H1 (cell line): Measurements from ENCODE around the gene RELL2. TPM values are rescaled to one million over a fixed set of nuclear protein-coding genes. Genes with fewer than 3 reads are reported as not detected.

Experiments used
- ASH2L ChIP-seq: fragments of 200-600, 300-600 bp; sonication (generic); IDR thresholded peaks from one replicate; pipeline ENCODE4 v1.7.1; 2017; ENCODE audit warnings: low read length
- CEBPB ChIP-seq: IDR thresholded peaks from 2 replicates; pipeline ENCODE4 v1.6.1; 2012; ENCODE audit warnings: low read depth, low read length
- CTBP2 ChIP-seq: IDR thresholded peaks from 2 replicates; pipeline ENCODE4 v1.7.0; 2011; ENCODE audit warnings: borderline replicate concordance, mild to moderate bottlenecking, moderate library complexity, mixed read lengths, low read length; ENCODE audit not compliant: insufficient read depth, insufficient read length
- FOSL1 ChIP-seq: IDR thresholded peaks from 2 replicates; pipeline ENCODE4 v1.6.1; 2011; ENCODE audit warnings: mild to moderate bottlenecking, low read depth, low read length, moderate library complexity; ENCODE audit not compliant: insufficient read depth
- HDAC6 ChIP-seq: IDR thresholded peaks from one replicate; pipeline ENCODE4 v1.7.1; 2012; ENCODE audit warnings: low read depth, mild to moderate bottlenecking, inconsistent platforms, low read length, moderate library complexity
- POLR2A ChIP-seq, 2 experiments: IDR thresholded peaks; 1 replicate in 1 of 2; 2 replicates in 1 of 2; pipeline ENCODE4 v1.6.1; 2011; ENCODE audit warnings: low read depth in 2 of 2, low read length in 2 of 2, mild to moderate bottlenecking in 2 of 2; ENCODE audit errors: control extremely low read depth in 1 of 2
- POLR2AphosphoS5 ChIP-seq: IDR thresholded peaks from 2 replicates; pipeline ENCODE4 v1.6.1; 2011; ENCODE audit warnings: low read depth, low read length
- SIX5 ChIP-seq: IDR thresholded peaks from 2 replicates; pipeline ENCODE4 v1.6.1; 2011; ENCODE audit warnings: mild to moderate bottlenecking, low read depth, low read length
- SP1 ChIP-seq: IDR thresholded peaks from 2 replicates; pipeline ENCODE4 v1.6.1; 2011; ENCODE audit warnings: low read depth, low read length
- TEAD4 ChIP-seq: IDR thresholded peaks from 2 replicates; pipeline ENCODE4 v1.6.1; 2012; ENCODE audit warnings: low read depth, low read length, inconsistent platforms, mixed read lengths
- polyA plus RNA-seq, 7 experiments: library from polyadenylated mRNA; depleted of rRNA in 3 of 7; stranded (reverse) in 5 of 7; unstranded in 2 of 7; fragments of >200 nt in 5 of 7; fragments of 200-250 nt in 2 of 7; gene quantifications; 1 replicate in 5 of 7; 2 replicates in 1 of 7; 4 replicates in 1 of 7; pipeline versions ENCODE4 v1.2.1 to v1.2.3, GENCODE V29; 2011 to 2013; ENCODE audit warnings: missing spikeins in 2 of 7, mixed read lengths in 2 of 7
- total RNA-seq: library from RNA; stranded (reverse); fragmentation: NEBNext Ultra II Directional; extraction: Animal tissue kit (Norgen Biotek cat#: 25700); gene quantifications from 2 replicates; pipeline ENCODE4 v1.2.1, GENCODE V29; 2021
- TF ChIP-seq, protein P1 (sequence below): fragments of 300-600 bp; sonication (generic); IDR thresholded peaks from 2 replicates; pipeline ENCODE4 v1.7.1; 2012; ENCODE audit warnings: low read length, moderate library complexity, mild to moderate bottlenecking, inconsistent platforms; ENCODE audit not compliant: insufficient replicate concordance

RELL2 gene
- total and polyA plus RNA-seq, 2 of the 8 experiments (the other 6 are each of a cell fraction or from before 2014, with no cell fraction given) = 18.6 to 23.7 TPM

DNA sequence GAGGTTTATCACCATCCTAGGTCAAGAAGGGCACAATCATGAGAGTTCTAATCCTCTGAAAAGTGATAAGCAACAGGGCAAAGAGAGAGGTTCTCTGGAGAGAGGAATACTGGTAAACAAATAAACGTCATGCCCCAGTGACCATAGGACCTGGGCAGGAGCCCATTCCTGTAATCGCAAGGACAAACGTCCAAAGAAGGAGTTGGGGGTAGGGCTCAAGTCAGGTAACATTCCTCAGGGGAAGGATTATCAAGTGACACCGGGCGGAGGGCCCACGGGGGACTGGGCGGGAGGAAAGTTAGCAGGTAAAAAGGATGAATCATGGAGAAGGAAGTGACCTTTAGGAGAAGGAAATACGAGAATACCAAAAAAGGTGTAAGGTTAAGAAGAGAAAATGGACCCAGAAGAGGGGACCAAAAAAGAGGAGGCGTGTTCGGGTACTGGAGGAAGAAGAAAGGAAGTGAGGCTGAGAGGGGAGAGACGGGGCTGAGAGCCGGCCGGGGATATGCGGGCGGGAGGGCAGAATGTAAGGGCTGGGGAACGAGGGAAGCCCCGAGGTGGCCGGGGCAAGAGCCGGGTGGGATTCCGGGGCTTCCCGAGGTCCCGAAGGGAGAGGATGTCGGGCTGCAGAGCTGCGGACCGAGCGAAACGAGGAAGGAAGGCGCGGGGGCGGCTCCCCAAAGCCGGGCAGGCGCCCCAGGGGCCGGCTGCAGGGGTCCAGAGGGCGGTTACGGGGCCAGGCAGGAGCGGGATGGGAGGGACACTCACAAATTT lies 18.6 kb upstream of the RELL2 start (continued):
- TF ChIP-seq, protein P1, sequence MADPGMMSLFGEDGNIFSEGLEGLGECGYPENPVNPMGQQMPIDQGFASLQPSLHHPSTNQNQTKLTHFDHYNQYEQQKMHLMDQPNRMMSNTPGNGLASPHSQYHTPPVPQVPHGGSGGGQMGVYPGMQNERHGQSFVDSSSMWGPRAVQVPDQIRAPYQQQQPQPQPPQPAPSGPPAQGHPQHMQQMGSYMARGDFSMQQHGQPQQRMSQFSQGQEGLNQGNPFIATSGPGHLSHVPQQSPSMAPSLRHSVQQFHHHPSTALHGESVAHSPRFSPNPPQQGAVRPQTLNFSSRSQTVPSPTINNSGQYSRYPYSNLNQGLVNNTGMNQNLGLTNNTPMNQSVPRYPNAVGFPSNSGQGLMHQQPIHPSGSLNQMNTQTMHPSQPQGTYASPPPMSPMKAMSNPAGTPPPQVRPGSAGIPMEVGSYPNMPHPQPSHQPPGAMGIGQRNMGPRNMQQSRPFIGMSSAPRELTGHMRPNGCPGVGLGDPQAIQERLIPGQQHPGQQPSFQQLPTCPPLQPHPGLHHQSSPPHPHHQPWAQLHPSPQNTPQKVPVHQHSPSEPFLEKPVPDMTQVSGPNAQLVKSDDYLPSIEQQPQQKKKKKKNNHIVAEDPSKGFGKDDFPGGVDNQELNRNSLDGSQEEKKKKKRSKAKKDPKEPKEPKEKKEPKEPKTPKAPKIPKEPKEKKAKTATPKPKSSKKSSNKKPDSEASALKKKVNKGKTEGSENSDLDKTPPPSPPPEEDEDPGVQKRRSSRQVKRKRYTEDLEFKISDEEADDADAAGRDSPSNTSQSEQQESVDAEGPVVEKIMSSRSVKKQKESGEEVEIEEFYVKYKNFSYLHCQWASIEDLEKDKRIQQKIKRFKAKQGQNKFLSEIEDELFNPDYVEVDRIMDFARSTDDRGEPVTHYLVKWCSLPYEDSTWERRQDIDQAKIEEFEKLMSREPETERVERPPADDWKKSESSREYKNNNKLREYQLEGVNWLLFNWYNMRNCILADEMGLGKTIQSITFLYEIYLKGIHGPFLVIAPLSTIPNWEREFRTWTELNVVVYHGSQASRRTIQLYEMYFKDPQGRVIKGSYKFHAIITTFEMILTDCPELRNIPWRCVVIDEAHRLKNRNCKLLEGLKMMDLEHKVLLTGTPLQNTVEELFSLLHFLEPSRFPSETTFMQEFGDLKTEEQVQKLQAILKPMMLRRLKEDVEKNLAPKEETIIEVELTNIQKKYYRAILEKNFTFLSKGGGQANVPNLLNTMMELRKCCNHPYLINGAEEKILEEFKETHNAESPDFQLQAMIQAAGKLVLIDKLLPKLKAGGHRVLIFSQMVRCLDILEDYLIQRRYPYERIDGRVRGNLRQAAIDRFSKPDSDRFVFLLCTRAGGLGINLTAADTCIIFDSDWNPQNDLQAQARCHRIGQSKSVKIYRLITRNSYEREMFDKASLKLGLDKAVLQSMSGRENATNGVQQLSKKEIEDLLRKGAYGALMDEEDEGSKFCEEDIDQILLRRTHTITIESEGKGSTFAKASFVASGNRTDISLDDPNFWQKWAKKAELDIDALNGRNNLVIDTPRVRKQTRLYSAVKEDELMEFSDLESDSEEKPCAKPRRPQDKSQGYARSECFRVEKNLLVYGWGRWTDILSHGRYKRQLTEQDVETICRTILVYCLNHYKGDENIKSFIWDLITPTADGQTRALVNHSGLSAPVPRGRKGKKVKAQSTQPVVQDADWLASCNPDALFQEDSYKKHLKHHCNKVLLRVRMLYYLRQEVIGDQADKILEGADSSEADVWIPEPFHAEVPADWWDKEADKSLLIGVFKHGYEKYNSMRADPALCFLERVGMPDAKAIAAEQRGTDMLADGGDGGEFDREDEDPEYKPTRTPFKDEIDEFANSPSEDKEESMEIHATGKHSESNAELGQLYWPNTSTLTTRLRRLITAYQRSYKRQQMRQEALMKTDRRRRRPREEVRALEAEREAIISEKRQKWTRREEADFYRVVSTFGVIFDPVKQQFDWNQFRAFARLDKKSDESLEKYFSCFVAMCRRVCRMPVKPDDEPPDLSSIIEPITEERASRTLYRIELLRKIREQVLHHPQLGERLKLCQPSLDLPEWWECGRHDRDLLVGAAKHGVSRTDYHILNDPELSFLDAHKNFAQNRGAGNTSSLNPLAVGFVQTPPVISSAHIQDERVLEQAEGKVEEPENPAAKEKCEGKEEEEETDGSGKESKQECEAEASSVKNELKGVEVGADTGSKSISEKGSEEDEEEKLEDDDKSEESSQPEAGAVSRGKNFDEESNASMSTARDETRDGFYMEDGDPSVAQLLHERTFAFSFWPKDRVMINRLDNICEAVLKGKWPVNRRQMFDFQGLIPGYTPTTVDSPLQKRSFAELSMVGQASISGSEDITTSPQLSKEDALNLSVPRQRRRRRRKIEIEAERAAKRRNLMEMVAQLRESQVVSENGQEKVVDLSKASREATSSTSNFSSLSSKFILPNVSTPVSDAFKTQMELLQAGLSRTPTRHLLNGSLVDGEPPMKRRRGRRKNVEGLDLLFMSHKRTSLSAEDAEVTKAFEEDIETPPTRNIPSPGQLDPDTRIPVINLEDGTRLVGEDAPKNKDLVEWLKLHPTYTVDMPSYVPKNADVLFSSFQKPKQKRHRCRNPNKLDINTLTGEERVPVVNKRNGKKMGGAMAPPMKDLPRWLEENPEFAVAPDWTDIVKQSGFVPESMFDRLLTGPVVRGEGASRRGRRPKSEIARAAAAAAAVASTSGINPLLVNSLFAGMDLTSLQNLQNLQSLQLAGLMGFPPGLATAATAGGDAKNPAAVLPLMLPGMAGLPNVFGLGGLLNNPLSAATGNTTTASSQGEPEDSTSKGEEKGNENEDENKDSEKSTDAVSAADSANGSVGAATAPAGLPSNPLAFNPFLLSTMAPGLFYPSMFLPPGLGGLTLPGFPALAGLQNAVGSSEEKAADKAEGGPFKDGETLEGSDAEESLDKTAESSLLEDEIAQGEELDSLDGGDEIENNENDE = no peak
- TF ChIP-seq SIX5 (no peak), TEAD4 (peak; percentile 71; the same call in 1 of the 2 replicates), CEBPB (no peak), POLR2AphosphoS5 (0 out of 2 replicates have a peak, but pooled peaks have one; percentile 4), POLR2A (IDR thresholded peaks at IDR 0.05; ENCODE audit: control extremely low read depth in 1 of 2, low read depth in 2 of 2, low read length in 2 of 2) (peak in 1 of 2 experiments; percentile 44; a peak in 1 of 3 replicates), HDAC6 (no peak), ASH2L (peak; percentile 56), CTBP2 (no peak), SP1 (no peak), FOSL1 (no peak)
